ENCODE data around the gene PARP8.

GRCh38 chr5:50697739-50698138 lies 31.3 kb downstream of the PARP8 start:
- TF ChIP-seq, protein P1, sequence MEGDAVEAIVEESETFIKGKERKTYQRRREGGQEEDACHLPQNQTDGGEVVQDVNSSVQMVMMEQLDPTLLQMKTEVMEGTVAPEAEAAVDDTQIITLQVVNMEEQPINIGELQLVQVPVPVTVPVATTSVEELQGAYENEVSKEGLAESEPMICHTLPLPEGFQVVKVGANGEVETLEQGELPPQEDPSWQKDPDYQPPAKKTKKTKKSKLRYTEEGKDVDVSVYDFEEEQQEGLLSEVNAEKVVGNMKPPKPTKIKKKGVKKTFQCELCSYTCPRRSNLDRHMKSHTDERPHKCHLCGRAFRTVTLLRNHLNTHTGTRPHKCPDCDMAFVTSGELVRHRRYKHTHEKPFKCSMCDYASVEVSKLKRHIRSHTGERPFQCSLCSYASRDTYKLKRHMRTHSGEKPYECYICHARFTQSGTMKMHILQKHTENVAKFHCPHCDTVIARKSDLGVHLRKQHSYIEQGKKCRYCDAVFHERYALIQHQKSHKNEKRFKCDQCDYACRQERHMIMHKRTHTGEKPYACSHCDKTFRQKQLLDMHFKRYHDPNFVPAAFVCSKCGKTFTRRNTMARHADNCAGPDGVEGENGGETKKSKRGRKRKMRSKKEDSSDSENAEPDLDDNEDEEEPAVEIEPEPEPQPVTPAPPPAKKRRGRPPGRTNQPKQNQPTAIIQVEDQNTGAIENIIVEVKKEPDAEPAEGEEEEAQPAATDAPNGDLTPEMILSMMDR (conservative IDR thresholded peaks at IDR 0.05; ENCODE audit: low read length) = no peak
- TF ChIP-seq EZH2phosphoT487 (IDR thresholded peaks at IDR 0.05; ENCODE audit: borderline replicate concordance, low read depth, low read length) = no peak

Data from OCI-LY7 (cell line).